Smooth muscle cell of the brain vasculature (primary cell): Measurements from ENCODE around the gene ATOSB.
"Not testable (repeated sequence)": the region's sequence is repeated elsewhere in the genome, so short reads cannot be mapped to it uniquely, and the experiment has no call there.

ENCODE experiments used
- DNase-seq: peaks from one replicate; pipeline ENCODE4 v3.0.0-alpha.2; 2012; ENCODE audit warnings: low read depth, low spot score

Gene ATOSB

GRCh38 chr9:35115680-35116538 is at the start of gene ATOSB:
TSS of gene ATOSB (minus strand) at chr9:35115862. CDS start at chr9:35108274, 7,588 bp downstream.
- DNase-seq: peak; percentile 91

GRCh38 chr9:35164711-35165110 is 49.0 kb upstream of the ATOSB start:
- no peak for DNase-seq

DNA sequence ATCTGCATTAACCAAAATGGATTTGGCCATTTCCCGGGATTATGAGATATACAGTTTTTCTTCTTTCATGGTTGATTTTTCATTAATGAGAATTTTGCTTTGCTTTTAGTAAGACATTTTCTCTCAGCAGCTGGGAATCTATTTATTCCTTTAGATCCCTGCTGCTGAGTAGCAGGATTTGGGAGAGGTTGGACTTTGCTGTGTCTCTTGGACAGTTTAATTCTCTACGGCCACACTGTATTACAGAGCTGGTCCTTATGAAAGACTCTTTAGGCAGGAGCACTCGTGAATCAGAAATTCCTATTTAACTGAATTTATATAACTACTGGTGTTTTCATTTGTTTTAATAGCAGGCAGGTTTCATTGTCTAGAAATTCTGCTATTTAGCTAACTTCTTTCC is 47.8 kb upstream of the ATOSB start:
- DNase-seq: no peak

- DNase-seq: no peak
Observed at GRCh38 chr9:35162605-35163315, 47.1 kb upstream of the ATOSB start.

GRCh38 chr9:35161713-35162604 is 46.3 kb upstream of the ATOSB start, which contains the start of gene UNC13B:
TSS of gene UNC13B (plus strand) at chr9:35162009. CDS start at chr9:35162284, 275 bp downstream.
- peak; percentile 75 for DNase-seq

DNA sequence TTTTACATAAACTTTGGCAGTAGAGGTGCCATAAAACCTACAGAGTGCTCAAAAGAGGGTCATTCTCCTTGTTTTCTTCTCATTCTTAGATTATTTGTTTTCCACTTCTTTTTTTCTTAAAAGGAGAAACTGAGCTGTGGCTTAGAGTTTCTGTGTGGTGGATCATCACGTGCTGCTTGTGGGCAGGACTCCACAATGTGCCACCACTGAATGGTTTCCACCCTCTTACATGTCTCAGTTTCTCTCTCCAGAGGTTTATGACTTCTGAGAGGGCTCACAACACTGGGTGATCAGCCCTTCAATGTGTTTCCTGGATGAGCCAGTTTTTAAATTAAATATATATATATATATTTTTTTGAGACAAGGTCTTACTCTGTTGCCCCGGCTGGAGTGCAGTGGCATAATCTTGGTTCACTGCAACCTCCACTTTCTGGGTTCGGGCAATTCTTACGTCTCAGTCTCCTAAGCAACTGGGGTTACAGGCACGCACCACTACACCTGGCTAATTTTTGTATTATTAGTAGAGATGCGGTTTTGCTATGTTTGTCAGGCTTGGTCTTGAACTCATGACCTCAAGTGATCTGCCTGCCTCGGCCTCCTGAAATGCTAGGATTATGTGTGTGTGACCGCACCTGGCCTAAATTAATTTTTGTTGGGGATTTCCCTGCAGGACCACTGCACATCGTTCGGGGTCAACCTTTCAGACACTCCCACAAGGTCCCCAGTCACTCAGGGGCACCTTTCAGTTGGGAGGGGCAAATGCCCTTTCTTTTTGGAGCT is 43.0 kb upstream of the ATOSB start:
- no peak for DNase-seq

DNA sequence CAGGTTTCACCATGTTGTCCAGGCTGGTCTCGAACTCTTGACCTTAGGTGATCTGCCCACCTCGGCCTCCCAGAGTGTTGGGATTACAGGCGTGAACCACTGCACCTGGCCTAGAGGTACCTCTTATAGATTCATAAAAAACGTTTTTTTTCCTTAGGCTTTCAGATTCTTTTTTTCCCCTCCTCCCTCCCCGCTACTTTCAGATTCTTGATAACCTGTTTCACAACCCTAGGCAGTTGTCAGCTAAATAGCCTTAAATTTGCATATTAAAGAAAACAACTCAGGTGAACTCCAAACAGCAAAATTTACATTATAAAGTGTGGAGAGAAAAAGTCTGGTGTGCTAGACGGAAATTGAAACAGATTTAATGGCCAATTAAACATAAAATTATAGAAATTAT is 42.2 kb upstream of the ATOSB start:
- DNase-seq: not testable (repeated sequence)

DNA sequence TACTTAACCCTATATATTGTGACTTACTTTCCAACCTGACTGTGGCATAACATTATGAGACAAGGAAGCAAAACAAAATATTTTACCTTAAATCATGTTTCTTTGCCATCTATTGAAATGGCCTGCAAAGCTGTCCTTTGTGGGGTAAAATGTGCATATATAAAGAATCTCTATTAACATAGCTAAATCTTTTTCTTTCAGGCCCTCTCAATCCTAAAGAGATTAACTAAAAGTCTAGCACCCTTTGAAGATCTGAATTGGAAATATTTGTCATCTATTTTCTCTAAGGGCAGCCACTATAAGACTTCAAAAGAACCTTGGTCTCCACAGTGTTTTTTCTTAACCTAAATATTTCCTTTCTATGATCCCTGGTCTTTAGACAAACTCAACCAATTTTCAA is 41.1 kb upstream of the ATOSB start:
- DNase-seq: no peak

DNA sequence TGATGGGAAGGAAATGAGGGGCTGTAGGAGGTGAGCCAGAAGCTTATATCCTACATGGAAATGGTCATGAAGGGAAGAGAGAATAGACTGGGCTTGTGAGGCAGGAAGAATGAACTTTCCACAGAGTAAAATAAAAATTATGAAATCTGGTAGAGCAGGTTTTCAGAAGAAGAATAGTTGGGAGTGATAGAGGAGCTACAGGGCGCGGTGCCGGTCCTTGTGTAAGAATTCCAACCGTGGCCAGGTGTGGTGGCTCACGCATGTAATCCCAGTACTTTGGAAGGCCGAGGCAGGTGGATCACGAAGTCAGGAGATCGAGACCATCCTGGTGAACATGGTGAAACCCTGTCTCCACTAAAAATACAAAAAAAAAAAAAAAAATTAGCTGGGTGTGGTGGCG is 37.3 kb upstream of the ATOSB start:
- no peak for DNase-seq

GRCh38 chr9:35147941-35148563 is 32.4 kb upstream of the ATOSB start:
- DNase-seq: not testable (repeated sequence)

DNA sequence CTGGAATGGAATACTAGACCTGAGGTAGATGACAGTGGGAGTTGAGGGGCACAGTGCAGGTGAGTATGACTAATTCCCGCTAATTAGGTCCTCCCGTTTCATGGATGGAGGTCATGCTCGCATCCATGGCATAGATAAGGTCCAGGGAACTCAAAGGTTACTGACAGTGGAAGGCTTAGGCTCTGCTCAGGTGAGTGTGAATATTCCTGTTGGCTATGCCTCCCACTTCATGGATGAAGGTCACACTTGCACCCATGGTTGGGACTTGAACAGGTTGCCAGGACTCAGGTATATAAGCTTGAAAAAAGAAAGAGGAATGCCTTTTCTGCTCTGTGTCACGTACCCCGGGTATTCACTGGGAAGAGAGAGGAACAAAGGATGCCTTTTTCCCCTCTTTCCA is 26.4 kb upstream of the ATOSB start:
- DNase-seq: no peak

DNA sequence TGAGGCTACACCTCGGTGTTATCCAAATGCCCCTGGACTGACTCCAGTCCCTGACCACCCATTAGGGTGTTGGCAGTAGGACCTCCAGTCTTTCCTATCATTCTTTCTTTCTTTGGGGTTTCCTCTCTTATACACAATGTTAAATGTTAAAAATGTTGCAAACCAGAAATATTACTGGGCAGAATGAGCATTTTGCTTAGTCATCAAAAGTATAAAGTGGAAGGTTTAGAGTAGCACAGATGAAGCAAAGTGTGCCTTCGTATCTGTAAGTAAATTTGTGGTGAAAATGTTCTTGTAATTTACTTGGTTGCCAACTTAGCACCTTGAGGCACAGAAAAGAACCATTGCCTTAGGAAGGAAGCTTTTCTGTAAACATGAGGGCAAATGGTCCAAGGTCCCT is 24.4 kb upstream of the ATOSB start:
- no peak for DNase-seq

- DNase-seq: no peak
Observed at GRCh38 chr9:35136866-35137265, 21.2 kb upstream of the ATOSB start.

- no peak for DNase-seq
Observed at GRCh38 chr9:35135988-35136387, 20.3 kb upstream of the ATOSB start.

DNA sequence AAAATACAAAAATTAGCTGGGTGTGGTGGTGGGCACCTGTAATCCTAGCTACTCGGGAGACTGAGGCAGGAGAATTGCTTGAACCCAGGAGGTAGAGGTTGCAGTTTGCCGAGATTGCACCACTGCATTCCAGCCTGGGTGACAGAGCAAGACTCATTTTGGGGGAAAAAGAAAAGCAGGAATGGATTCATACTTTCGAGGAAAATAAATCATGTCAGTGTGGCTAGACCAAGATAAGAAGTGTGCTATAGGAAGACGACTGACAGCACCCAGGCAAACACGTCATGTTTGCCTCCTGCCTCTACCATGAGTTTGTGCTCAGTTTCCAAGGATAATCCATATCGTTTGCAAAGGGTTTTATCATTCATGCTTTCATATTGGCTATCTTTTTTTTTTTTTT is 19.3 kb upstream of the ATOSB start:
- no peak for DNase-seq

DNA sequence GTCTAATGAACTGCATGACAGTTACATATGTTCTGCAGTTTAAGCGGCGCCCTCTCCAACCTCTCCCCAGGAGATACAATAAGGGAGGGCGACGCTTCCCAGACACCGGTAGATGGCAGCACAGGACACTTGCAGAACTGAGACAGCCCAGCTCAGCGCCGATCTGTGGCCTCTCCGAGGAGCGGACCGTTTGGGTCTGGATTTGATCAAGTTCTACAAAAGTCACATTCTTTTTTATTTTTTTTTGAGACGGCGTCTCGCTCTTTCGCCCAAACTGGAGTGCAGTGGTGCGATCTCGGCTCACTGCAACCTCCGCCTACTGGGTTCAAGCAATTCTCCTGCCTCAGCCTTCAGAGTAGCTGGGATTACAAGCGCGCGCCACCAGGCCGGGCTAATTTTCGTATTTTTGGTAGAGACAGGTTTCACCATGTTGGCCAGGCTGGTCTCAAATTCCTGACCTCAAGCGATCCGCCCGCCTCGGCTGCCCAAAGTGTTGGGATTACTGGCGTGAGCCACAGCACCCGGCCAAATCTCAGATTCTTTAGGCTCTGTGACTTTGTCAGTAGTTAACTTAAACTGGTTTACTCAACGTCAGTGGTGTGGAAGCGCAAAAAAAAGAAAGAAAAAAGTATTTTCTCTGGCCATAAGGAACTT is 1.4 kb upstream of the ATOSB start:
- DNase-seq: peak; percentile 87

DNA sequence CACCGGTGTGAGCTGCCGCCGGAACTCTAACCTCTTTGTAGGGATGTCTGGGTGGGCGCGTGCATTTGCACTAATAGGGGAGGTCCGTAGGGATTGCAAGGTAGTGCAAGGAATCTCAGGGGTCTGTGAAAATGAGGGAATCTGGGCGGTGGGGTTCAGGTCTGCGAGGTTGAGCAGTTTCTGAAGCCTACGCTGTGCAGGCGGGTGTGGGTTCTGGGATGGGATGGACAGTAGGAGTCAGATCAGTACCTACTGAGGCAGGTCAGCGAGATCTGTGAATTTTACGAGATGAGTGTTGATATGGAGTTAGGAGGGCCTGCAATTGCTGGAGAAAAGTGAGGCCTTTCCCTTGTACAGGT is 856 bp upstream of the ATOSB start:
- no peak for DNase-seq

GRCh38 chr9:35114840-35115628 is 628 bp downstream of the ATOSB start:
- DNase-seq: no peak

DNA sequence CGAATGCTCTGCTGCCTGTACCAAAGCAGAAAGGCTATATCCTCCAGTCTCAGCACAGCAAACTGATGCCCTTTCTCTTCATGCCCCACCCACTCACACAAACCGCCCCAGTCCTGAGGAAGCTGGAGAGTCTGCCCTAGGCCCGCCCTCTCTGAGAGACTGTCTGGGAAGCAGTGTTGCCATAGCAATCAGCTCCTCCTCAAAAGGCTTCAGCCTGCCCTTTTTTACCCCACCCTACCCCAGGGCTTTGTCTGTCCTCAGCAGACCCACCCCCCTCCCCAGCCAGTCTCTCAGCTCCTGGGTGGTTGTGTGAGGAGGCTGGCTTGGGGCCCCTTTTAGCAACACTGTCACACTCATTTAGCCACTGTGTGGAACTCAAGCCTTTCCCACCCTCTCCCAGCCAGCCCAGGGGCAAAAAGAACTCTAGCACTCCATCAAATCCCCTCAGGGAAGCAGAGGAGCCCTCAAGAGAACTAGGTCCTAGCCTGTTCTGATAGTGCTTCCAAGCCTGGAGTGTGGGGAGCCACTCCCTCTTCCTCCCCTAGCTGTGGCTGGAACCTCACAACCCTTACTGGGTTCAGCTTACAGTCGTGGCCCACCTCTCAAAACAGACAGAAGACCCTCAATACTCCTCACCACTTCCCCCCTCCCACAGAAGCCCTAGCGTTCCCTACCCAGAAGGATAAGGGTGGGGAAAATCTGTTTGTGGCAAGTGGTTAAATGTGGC is 1.4 kb downstream of the ATOSB start:
- DNase-seq: peak; percentile 70
